Endothelial cell of umbilical vein (primary cell): ENCODE data around the gene SLC30A4.

ENCODE experiments used
- EZH2 ChIP-seq: IDR thresholded peaks from 2 replicates; pipeline ENCODE4 v1.6.1; 2012; ENCODE audit warnings: borderline replicate concordance, low read depth, mild to moderate bottlenecking, moderate library complexity, low read length, inconsistent platforms; ENCODE audit not compliant: severe bottlenecking
- GATA2 ChIP-seq: IDR thresholded peaks from 2 replicates; pipeline ENCODE4 v1.7.0; 2011; ENCODE audit warnings: low read depth, mild to moderate bottlenecking, moderate library complexity, mixed read lengths, low read length; ENCODE audit not compliant: insufficient read length, insufficient read depth
- POLR2A ChIP-seq: IDR thresholded peaks from 2 replicates; pipeline ENCODE4 v1.6.1; 2012; ENCODE audit warnings: low read depth, mild to moderate bottlenecking, control low read depth, low read length
- POLR2AphosphoS5 ChIP-seq: IDR thresholded peaks from 2 replicates; pipeline ENCODE4 v1.6.1; 2012; ENCODE audit warnings: low read depth, mild to moderate bottlenecking, control low read depth, low read length, moderate library complexity; ENCODE audit not compliant: insufficient read depth
- TF ChIP-seq, protein P1 (sequence below), 2 donors: IDR thresholded peaks; 1 replicate in 1 of 2; 2 replicates in 1 of 2; pipeline ENCODE4 v1.5.1; 2011; ENCODE audit warnings: low read length in 2 of 2, mild to moderate bottlenecking in 2 of 2, moderate library complexity in 2 of 2, control low read depth in 1 of 2, inconsistent platforms in 1 of 2, low read depth in 1 of 2; ENCODE audit not compliant: insufficient read depth in 1 of 2; ENCODE audit errors: extremely low read depth in 1 of 2

DNA sequence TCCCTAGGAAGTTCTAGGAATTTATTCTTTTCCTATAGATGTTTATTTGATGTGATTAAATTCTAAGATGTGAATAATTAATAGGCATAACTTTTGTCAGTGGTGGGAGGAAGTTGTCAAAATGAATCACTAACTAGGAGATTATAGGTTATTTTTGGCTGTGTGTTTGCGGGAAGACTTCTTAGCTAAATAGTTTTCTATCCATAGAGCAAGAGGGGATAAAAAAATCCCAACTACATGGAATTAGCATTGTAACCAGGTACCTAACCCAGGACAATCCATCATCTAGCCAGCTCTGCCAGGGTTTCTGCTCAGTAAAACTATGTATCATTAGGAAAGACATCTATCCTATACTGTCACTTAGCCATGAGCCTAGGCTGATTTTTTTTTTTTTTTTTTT is 23.9 kb downstream of the SLC30A4 start:
- no peak for TF ChIP-seq POLR2A
- TF ChIP-seq GATA2: no peak
- TF ChIP-seq, protein P1, sequence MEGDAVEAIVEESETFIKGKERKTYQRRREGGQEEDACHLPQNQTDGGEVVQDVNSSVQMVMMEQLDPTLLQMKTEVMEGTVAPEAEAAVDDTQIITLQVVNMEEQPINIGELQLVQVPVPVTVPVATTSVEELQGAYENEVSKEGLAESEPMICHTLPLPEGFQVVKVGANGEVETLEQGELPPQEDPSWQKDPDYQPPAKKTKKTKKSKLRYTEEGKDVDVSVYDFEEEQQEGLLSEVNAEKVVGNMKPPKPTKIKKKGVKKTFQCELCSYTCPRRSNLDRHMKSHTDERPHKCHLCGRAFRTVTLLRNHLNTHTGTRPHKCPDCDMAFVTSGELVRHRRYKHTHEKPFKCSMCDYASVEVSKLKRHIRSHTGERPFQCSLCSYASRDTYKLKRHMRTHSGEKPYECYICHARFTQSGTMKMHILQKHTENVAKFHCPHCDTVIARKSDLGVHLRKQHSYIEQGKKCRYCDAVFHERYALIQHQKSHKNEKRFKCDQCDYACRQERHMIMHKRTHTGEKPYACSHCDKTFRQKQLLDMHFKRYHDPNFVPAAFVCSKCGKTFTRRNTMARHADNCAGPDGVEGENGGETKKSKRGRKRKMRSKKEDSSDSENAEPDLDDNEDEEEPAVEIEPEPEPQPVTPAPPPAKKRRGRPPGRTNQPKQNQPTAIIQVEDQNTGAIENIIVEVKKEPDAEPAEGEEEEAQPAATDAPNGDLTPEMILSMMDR (IDR thresholded peaks at IDR 0.05; ENCODE audit: extremely low read depth in 1 of 2, insufficient read depth in 1 of 2, low read depth in 1 of 2, low read length in 2 of 2): no peak
- no peak for TF ChIP-seq EZH2
- no peak for TF ChIP-seq POLR2AphosphoS5
